ENCODE data around the gene TRAPPC3L. TPM values are rescaled to one million over a fixed set of nuclear protein-coding genes. Genes with fewer than 3 reads are reported as not detected.

Gene TRAPPC3L
- total RNA-seq, 1 donor from 2014 or later, result not detected

GRCh38 chr6:116456927-116457326 is 88.6 kb downstream of the TRAPPC3L start:
- H3K4me1 Mint-ChIP-seq (ENCODE audit: low read depth), result peaks cover 7% of the 10 kb centered on the region
- no peak for TF ChIP-seq CTCF (IDR thresholded peaks at IDR 0.05)

DNA sequence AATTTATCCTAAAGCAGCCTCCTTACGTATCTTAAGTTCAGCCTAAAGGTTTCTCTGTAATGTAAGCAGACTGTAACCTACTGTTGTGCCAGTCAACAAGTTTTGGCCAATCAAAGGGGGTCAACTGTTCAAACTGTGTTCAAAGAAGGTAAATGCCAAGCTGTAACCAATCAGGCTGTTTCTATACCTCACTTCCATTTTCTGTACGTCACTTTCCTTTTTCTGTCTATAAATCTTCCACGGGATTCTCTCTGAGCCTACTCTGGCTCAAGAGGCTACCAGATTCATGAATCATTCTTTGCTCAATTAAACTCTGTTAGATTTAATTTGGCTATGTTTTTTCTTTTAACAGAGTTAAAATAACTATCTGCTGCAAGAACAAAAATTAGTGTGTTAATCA is 89.4 kb downstream of the TRAPPC3L start:
- peaks cover 6% of the 10 kb centered on the region for H3K4me1 Mint-ChIP-seq (ENCODE audit: low read depth)
- H3K27ac Mint-ChIP-seq (ENCODE audit: unreplicated experiment), result no peak overlapping the region
- H3K36me3 Mint-ChIP-seq (ENCODE audit: low read depth), result no peaks in the 10 kb centered on the region
- no peak for TF ChIP-seq CTCF (IDR thresholded peaks at IDR 0.05)
- no peak overlapping the region for H3K4me3 Mint-ChIP-seq (ENCODE audit: unreplicated experiment)
- H3K9me3 Mint-ChIP-seq (ENCODE audit: low read depth), result no peaks in the 10 kb centered on the region
- no peak for DNase-seq (ENCODE audit: low spot score)
- no peaks in the 10 kb centered on the region for H3K27me3 Mint-ChIP-seq (ENCODE audit: low read depth)

More at GRCh38 chr6:116456927-116457326, 88.6 kb downstream of the TRAPPC3L start:
- no peak for DNase-seq (ENCODE audit: low spot score)
- Mint-ChIP-seq H3K9me3 (ENCODE audit: low read depth) (no peaks in the 10 kb centered on the region), H3K27ac (ENCODE audit: unreplicated experiment) (no peak overlapping the region), H3K27me3 (ENCODE audit: low read depth) (no peaks in the 10 kb centered on the region), H3K36me3 (ENCODE audit: low read depth) (no peaks in the 10 kb centered on the region), H3K4me3 (ENCODE audit: unreplicated experiment) (no peak overlapping the region)

DNA sequence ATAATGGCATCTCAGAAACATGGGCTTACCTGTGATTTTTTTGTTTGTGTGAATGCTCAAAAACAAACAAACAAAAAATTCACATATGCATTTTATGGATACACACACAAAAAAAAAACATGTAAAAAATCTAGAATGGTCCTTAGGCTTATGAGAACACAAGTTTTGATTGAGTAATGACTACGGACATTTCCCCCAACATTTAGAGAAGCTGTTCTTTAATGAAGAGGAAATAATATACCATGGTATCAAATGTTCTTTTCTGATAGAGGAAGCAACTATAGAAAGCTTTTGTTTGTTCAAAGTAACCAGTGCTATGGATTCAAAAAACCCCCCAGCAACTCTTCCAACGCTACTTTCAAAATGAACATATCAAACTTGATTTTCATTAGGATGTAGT is 93.0 kb downstream of the TRAPPC3L start:
- Mint-ChIP-seq H3K36me3 (ENCODE audit: low read depth) (no peaks in the 10 kb centered on the region), H3K4me1 (ENCODE audit: low read depth) (peaks cover 16% of the 10 kb centered on the region), H3K9me3 (ENCODE audit: low read depth) (no peaks in the 10 kb centered on the region), H3K27ac (ENCODE audit: unreplicated experiment) (no peak overlapping the region), H3K27me3 (ENCODE audit: low read depth) (no peaks in the 10 kb centered on the region), H3K4me3 (ENCODE audit: unreplicated experiment) (no peak overlapping the region)
- no peak for DNase-seq (ENCODE audit: low spot score)
- TF ChIP-seq CTCF (IDR thresholded peaks at IDR 0.05), result no peak

- DNase-seq (ENCODE audit: low spot score), result no peak
- Mint-ChIP-seq H3K27me3 (ENCODE audit: low read depth) (no peaks in the 10 kb centered on the region), H3K27ac (ENCODE audit: unreplicated experiment) (no peak overlapping the region), H3K9me3 (ENCODE audit: low read depth) (no peaks in the 10 kb centered on the region), H3K36me3 (ENCODE audit: low read depth) (no peaks in the 10 kb centered on the region), H3K4me1 (ENCODE audit: low read depth) (peaks cover 22% of the 10 kb centered on the region), H3K4me3 (ENCODE audit: unreplicated experiment) (no peak overlapping the region)
- TF ChIP-seq CTCF (IDR thresholded peaks at IDR 0.05), result no peak
Measured at GRCh38 chr6:116451916-116452315, 93.6 kb downstream of the TRAPPC3L start.

DNA sequence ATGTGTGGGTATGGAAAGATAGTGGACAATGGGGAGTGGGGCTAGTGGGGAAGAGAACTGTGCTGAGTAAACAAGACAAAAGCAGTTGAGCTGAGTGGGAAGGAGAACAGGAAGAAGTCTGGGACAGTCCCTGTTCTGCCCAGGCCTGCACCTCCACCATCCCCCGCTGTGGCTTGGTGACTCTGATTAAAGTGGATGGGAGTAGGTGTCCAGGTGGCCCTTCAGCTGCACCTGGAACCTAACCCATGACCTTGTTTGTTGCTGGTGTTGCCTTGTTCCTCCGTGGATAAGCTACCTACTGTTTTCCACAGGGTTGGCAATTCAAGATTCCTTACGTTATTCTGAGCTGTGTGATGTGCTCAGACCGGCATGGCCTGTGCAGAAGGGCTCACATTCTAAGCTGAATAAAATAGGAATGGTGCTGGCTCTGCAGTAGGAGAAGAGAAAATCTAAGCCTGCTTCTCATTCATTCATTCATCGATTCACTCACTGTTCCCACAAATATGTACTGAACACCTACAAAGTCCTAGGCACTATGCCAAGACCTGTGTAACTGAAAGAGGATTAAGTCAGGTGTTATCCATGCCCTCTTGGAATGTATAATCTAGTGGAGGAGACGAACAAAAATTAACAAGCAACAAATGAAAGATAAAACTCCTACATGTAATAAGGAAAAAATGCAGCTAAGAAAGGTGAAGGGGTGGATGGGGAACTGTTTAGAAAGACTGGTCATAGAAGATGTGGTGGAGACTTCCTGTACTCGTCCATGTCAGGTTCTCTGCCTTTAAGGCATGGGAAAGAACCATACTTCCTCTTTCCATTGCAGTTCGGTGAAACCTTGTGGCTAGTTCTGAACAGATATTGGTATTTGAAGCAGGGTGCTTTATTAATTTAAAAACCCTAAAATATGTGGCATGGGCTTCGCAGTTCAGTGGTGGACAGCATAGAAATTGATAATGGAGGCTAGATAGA is 94.4 kb downstream of the TRAPPC3L start:
- H3K4me1 Mint-ChIP-seq (ENCODE audit: low read depth), result peaks cover 27% of the 10 kb centered on the region

More for the DNA sequence above, 94.4 kb downstream of the TRAPPC3L start:
- H3K36me3 Mint-ChIP-seq (ENCODE audit: low read depth), result no peaks in the 10 kb centered on the region
- H3K27me3 Mint-ChIP-seq (ENCODE audit: low read depth), result no peaks in the 10 kb centered on the region
- H3K9me3 Mint-ChIP-seq (ENCODE audit: low read depth), result no peaks in the 10 kb centered on the region
- no peak for TF ChIP-seq CTCF (IDR thresholded peaks at IDR 0.05)
- H3K4me3 Mint-ChIP-seq (ENCODE audit: unreplicated experiment), result no peak overlapping the region
- H3K27ac Mint-ChIP-seq (ENCODE audit: unreplicated experiment), result no peak overlapping the region
- DNase-seq (ENCODE audit: low spot score), result no peak

Data from chondrocyte (in vitro differentiated cells).